Suprapubic skin (tissue), 4 donors: ENCODE measurements around the gene PLXND1.

ENCODE experiments used
- EP300 ChIP-seq: sonication (generic); formaldehyde crosslinking; IDR thresholded peaks from one replicate; pipeline ENCODE4 v1.6.1; 2017; ENCODE audit warnings: antibody characterized with exemption
- POLR2A ChIP-seq, 2 donors: fragments of 450-650 bp; IDR thresholded peaks; one replicate each; pipeline ENCODE4 v1.6.1; 2017; ENCODE audit warnings: antibody characterized with exemption in 2 of 2, mild to moderate bottlenecking in 2 of 2, moderate library complexity in 2 of 2
- POLR2AphosphoS5 ChIP-seq, 3 donors: sonication (generic); formaldehyde crosslinking; IDR thresholded peaks; one replicate each; pipeline ENCODE4 v1.6.1; 2017; ENCODE audit warnings: antibody characterized with exemption in 3 of 3
- TF ChIP-seq, protein P1 (sequence below), 2 donors: fragments of 200-600 bp in 1 of 2; fragments of 450-650 bp in 1 of 2; sonication (generic) in 1 of 2; IDR thresholded peaks; one replicate each; pipeline ENCODE4 v1.5.1; 2016 to 2019; ENCODE audit warnings: antibody characterized with exemption in 2 of 2, mild to moderate bottlenecking in 1 of 2, moderate library complexity in 1 of 2

DNA sequence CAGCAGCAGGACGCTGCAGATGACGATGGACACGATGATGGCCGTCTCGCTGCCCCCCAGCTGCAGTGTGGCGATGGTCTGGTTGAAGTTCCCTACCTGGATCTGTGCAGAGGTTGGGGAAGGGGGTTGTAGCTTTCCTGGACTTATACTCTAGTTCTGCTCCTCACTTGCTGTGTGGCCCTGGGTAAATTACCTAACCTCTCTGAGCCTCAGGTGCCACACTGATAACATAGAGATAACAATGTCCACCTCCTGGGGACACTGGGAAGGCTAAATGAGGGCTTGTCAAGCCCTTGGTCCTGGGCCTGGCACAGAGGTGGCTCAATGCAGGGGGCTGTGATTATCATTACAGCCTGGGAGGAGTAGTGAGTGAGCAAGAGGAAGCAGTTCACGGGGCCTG, 36.6 kb downstream of the PLXND1 start:
- TF ChIP-seq, protein P1, sequence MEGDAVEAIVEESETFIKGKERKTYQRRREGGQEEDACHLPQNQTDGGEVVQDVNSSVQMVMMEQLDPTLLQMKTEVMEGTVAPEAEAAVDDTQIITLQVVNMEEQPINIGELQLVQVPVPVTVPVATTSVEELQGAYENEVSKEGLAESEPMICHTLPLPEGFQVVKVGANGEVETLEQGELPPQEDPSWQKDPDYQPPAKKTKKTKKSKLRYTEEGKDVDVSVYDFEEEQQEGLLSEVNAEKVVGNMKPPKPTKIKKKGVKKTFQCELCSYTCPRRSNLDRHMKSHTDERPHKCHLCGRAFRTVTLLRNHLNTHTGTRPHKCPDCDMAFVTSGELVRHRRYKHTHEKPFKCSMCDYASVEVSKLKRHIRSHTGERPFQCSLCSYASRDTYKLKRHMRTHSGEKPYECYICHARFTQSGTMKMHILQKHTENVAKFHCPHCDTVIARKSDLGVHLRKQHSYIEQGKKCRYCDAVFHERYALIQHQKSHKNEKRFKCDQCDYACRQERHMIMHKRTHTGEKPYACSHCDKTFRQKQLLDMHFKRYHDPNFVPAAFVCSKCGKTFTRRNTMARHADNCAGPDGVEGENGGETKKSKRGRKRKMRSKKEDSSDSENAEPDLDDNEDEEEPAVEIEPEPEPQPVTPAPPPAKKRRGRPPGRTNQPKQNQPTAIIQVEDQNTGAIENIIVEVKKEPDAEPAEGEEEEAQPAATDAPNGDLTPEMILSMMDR (IDR thresholded peaks at IDR 0.05) = no peak
- TF ChIP-seq POLR2A (IDR thresholded peaks at IDR 0.05) (no peak), POLR2AphosphoS5 (IDR thresholded peaks at IDR 0.05) (no peak), EP300 (no peak)
